B cell (primary cell): ENCODE data around the gene ACAP2.

Source experiments
- CTCF ChIP-seq: fragments of 200-600 bp; IDR thresholded peaks from one replicate; pipeline ENCODE4 v1.8.0; 2022; ENCODE audit warnings: antibody characterized with exemption, mild to moderate bottlenecking
- EZH2 ChIP-seq: IDR thresholded peaks from 2 replicates; pipeline ENCODE4 v1.6.1; 2012; ENCODE audit warnings: borderline replicate concordance, low read depth, mild to moderate bottlenecking, moderate library complexity, low read length; ENCODE audit not compliant: insufficient read depth, poor library complexity, severe bottlenecking

DNA sequence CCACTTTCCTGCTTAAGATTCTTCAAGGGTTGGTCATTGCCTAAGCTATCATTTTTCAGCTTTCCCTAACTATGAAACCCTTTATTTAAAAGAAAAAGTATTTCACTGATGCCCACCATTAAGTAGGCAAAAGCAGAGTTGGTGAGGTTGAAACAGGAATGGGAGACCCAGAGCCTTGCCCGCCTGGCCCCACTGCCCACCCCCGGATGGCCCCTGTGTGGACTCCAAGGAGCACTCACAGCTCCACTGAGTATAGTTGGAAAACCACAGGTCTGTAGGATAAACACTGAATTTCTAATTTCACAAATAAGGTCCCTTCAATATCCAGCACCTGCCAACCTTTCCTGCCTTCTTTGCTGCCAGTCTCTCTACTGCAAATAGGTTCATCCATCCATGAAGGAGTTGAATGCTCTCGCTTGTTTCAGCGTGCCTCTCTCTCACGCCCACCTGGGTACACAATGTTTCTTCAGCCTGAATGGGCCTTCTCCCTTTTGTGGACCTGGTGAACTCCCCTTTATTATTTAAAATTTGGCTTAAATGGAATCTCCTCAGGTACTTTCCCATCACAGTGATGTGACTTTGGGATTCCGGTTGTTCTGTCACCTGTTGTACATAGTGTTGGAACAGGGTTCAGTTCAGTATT lies 8.7 kb upstream of the ACAP2 start:
- TF ChIP-seq CTCF (no peak), EZH2 (no peak)
